Measurements from ENCODE around the gene A2ML1.
"Not testable (repeated sequence)": the region's sequence is repeated elsewhere in the genome, so short reads cannot be mapped to it uniquely, and the experiment has no call there.

Gene A2ML1

GRCh38 chr12:8905546-8905945 lies 83.1 kb downstream of the A2ML1 start:
- DNase-seq (ENCODE audit: low read depth in 1 of 2, low spot score in 1 of 2): no peak

DNA sequence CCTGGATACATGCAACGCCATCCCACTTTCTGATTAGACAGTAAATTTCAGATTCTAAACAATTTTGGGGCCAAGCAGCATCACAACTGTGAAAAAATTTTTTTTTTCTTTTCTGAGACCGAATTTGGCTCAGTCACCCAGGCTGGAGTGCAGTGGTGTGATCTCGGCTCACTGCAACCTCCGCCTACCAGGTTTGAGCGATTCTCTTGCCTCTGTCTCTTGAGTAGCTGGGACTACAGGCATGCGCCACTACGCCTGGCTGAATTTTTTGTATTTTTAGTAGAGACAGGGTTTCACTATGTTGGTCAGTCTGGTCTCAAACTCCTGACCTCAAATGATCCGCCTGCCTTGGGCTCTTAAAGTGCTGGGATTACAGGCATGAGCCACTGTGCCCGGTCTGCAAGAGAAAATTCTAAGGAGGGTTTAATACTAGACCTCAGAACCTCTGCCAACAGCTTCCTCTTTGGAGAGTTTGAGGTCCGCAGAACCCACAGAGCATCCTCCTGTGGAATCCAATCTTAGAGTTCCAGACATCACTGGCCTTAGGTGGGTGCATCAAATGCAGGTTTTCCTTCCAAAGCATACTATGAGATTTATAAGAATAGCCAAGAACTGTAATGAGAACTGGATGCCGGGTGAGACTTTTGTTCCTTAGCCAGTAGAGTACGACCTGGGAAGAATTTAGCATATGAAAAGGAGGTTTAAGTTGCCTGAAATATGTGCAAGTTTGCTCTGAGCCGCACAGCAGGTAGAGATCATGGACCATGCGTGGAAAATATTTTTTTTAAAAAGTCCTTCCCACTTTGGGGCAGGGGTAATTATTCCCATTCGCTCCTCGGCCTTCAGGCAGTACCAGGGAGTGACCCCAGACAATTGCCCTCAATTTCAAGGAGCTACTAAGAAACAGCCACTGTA lies 84.1 kb downstream of the A2ML1 start:
- DNase-seq (ENCODE audit: low read depth in 1 of 2, low spot score in 1 of 2): no peak

DNA sequence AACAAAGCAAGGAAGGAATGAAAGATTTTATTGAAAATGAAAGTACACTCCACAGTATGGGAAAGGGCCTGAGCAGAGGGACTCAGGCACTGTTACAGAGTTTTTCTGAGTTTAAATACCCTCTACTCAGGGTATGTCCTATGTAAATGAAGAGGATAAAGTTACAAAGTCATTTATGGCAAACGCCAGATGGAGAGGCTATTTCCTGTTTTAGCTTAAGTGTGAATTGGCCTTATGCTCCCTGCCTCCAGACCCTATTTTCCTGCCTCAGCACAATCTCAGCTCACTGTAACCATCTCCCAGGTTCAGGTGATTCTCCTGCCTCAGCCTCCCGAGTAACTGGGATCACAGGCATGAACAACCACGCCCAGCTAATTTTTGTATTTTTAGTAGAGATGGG lies 85.1 kb downstream of the A2ML1 start:
- no peak for DNase-seq (ENCODE audit: low read depth in 1 of 2, low spot score in 1 of 2)

GRCh38 chr12:8909752-8910151 lies 87.3 kb downstream of the A2ML1 start:
- no peak for DNase-seq (ENCODE audit: low read depth in 1 of 2, low spot score in 1 of 2)

GRCh38 chr12:8911606-8912268 lies 89.3 kb downstream of the A2ML1 start:
- no peak for DNase-seq (ENCODE audit: low read depth in 1 of 2, low spot score in 1 of 2)

DNA sequence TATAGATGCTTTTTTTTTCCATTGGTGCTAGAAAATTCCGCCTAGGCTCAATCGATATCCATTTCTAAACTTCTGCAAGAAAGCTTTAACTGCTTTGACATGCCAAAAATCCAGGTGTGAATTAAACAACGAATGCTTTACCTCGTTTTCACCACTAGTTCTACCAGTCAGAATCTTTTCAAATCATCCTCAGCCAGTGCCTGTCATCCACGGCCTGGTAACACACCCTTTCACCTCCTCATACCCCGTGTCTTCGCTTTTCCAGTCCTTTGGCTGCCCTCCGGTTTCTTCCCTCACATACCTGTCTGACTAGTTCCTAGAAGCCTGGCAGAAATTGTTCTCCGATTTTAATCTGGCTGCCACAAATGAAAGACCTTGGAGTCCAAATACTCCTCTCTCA lies 90.5 kb downstream of the A2ML1 start:
- no peak for DNase-seq (ENCODE audit: low read depth in 1 of 2, low spot score in 1 of 2)

- no peak for DNase-seq (ENCODE audit: low read depth in 1 of 2, low spot score in 1 of 2)
Measured at GRCh38 chr12:8913702-8914032, 91.2 kb downstream of the A2ML1 start.

DNA sequence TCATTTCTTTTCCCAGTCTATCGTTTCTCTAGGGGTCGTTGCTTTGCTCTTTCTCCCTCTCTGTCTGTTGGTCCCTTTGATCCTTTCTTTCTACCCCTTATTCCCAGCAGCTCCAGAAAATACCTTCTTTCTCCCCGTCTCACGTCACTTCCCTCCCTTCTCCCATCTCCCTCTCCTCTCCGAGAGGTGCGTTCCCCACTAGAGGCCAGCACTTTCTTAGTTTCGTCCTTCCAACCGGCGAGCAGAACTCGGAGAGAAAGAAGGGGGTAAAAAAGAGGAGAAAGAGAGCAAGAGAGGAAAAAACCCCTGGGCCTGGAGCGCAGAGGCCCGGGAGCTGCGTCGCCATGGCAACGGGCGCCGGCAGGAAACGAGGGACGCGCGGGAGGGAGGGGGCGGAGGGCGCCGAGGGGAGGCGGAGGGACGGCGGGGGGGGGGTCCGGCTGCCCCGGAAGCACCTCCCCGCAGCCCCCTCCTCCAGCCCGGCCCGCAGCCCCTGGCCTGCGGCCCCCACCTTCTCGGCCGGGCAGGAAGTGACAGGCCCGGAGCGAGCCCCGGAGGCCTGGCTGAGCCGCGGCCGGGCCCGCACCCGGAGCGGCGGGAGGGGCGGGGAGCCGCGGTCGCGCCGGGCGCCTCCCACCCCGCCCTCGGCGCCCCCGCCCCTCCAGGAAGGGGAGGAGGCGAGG lies 91.8 kb downstream of the A2ML1 start, which contains the start of gene PHC1:
TSS of gene PHC1 (plus strand) at position 477 of the 683 bp plus-strand sequence. CDS start 3,169 bp downstream, outside the sequence.
- DNase-seq (ENCODE audit: low read depth in 1 of 2, low spot score in 1 of 2): peak; percentile 50 to 55

DNA sequence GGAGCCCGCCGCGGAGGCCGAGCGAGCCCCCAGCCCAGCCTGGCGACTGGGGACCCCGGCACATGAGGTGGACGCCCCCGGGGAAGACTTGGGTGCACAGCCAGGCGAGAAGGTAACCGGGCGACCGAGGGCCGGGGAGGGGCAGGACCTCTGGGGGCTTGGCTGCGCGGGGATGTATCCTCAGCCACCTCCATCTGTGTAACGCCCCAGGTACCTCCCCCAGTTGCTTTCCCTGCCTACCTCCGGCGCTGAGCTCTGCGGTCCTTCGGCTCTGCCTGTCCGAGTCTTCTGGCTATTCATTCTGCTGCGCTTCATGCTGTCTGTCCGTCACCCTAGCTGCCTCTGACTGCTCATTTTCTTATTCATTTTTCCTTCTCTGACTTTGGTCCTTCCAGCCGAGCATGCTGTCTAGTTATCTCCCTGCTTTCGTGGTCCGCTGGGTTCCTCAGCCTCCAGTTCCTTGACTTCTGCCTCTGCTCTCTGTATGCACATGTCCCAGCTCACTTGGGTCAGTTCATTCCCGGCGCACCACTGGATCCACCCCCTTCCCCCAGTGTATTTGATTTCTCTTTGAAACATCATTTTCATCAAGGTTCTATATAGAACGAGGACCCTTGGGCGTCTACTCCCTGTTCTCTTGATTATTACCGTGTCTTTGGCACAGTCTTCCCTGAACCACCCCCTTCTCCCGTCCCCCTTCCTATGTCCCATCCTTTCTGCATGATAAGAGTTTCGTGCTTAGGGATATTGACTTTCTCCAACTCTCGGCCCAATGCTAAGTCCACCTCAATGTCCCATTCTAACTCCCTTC lies 92.5 kb downstream of the A2ML1 start:
- peak; percentile 32 for DNase-seq (ENCODE audit: low read depth in 1 of 2, low spot score in 1 of 2)

- no peak for DNase-seq (ENCODE audit: low read depth in 1 of 2, low spot score in 1 of 2)
Measured at GRCh38 chr12:8916154-8916553, 93.7 kb downstream of the A2ML1 start.

GRCh38 chr12:8917031-8917430 lies 94.6 kb downstream of the A2ML1 start:
- DNase-seq (ENCODE audit: low read depth in 1 of 2, low spot score in 1 of 2): no peak

- DNase-seq (ENCODE audit: low read depth in 1 of 2, low spot score in 1 of 2): no peak
Measured at GRCh38 chr12:8917751-8918150, 95.3 kb downstream of the A2ML1 start.

- DNase-seq (ENCODE audit: low read depth in 1 of 2, low spot score in 1 of 2): not testable (repeated sequence)
Measured at GRCh38 chr12:8919643-8920042, 97.2 kb downstream of the A2ML1 start.

- DNase-seq (ENCODE audit: low read depth in 1 of 2, low spot score in 1 of 2): no peak
Measured at GRCh38 chr12:8922544-8922943, 100.1 kb downstream of the A2ML1 start.

Data from activated CD4-positive, alpha-beta T cell treated with anti-CD3 and anti-CD28 coated beads, Interleukin-2, amount 50 U/mL, for 24 hours (primary cell).